ENCODE data around the gene PLOD3. TPM values are rescaled to one million over a fixed set of nuclear protein-coding genes. Genes with fewer than 3 reads are reported as not detected.

Gene PLOD3
- total RNA-seq, 6 donors from 2014 or later, result 38.2 to 104 (median 66.2) TPM

DNA sequence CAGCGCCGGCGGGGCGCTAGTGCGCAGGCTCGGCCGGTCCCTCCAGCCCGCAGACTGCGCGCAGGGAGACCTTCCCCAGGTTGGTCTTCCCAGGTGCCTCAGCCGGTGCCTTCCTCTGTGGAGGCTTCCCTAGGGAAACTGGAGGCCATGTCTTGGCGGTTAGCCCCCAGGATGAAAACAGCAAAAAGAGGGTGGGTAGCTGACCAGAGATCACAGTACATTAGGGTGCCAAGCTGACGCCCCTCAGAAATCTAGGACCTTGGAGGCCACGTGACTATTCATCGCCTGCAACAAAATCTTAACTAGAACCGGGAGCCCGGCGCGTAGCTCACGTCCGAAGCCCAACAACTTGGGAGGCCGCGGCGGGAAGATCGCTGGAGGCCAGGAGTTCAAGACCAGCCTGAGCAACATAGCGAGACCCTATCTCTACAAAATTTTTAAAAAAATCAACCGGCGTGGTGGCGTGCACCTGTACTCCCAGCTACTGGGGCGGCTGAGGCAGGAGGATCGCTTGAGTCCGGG, 27.8 kb upstream of the PLOD3 start:
- TF ChIP-seq POLR2A (IDR thresholded peaks at IDR 0.05), result peak in 1 of 4 donors; percentile 46
- no peak for TF ChIP-seq POLR2AphosphoS5 (IDR thresholded peaks at IDR 0.05)
- no peak for DNase-seq
- ATAC-seq (ENCODE audit: low FRiP score in 2 of 2), result no peak
- peak overlapping the region; percentile 91 to 98 (median 95) for H3K27ac ChIP-seq
- H3K27me3 ChIP-seq, result no peaks in the 10 kb centered on the region
- no peaks in the 10 kb centered on the region for H3K9me3 ChIP-seq
- peaks cover 0 to 32% (median 20%) of the 10 kb centered on the region in 4 donors for H3K36me3 ChIP-seq
- H3K4me1 ChIP-seq, result peaks cover 30 to 44% (median 43%) of the 10 kb centered on the region in 4 donors
- peak overlapping the region; percentile 79 to 90 (median 85) for H3K4me3 ChIP-seq
- WGBS, 2 donors, result 27 to 66% methylated on average over 21 to 25 of the region's 32 CpGs

DNA sequence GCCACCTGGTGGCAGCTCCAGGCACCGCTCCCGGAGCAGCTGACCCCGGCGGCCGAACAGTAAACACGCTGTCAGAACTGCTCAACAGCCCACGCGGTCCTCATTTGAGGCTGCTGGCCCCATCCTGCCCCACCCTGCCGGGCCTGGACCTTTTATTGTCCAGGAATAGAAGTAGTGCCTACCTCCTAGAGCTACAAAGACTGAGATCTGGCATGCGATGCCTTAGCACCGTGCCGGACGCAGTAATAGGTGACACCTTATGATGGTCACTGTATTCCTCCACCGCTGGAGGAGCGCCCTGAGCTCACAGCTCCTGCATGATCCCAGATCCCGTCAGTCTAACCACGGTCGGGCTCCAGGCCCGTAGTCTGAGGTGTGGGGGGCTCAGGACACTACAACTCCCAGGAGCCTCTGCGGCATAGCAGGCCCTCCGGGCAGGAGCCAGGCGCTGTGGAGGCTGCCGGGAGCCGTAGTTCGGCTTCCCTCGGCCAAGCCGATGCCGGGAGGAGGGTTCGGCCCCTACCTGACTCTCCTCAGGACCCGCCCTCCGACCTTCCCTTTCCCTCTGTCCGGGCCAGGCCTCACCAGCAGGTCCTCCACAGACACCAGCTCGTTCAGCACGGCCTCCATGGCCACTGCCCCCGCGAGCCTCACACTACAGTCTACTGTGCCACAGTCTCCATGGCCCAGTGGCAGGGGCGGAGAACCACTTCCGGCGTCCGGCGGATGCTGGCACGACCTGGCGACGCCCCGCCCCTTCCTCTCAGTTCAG, 27.2 kb upstream of the PLOD3 start, which contains the start of gene FIS1:
FIS1 (minus strand) TSS at position 707 of the 772 bp plus-strand sequence; CDS start at position 630, 77 bp downstream.
- ATAC-seq (ENCODE audit: low FRiP score in 2 of 2) (peak; percentile 98 to 99), DNase-seq (peak; percentile 96 to 98)
- 0% methylated on average over 21 to 31 of the region's 45 CpGs for WGBS, 2 donors
- H3K4me1 ChIP-seq, result peaks cover 32 to 48% (median 47%) of the 10 kb centered on the region in 4 donors
- TF ChIP-seq POLR2AphosphoS5 (IDR thresholded peaks at IDR 0.05), result peak; percentile 91 to 96
- TF ChIP-seq EP300 (IDR thresholded peaks at IDR 0.05), result no peak
- peak in 3 of 4 donors; percentile 72 to 90 (median 87) for TF ChIP-seq POLR2A (IDR thresholded peaks at IDR 0.05)
- TF ChIP-seq, protein P1, sequence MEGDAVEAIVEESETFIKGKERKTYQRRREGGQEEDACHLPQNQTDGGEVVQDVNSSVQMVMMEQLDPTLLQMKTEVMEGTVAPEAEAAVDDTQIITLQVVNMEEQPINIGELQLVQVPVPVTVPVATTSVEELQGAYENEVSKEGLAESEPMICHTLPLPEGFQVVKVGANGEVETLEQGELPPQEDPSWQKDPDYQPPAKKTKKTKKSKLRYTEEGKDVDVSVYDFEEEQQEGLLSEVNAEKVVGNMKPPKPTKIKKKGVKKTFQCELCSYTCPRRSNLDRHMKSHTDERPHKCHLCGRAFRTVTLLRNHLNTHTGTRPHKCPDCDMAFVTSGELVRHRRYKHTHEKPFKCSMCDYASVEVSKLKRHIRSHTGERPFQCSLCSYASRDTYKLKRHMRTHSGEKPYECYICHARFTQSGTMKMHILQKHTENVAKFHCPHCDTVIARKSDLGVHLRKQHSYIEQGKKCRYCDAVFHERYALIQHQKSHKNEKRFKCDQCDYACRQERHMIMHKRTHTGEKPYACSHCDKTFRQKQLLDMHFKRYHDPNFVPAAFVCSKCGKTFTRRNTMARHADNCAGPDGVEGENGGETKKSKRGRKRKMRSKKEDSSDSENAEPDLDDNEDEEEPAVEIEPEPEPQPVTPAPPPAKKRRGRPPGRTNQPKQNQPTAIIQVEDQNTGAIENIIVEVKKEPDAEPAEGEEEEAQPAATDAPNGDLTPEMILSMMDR (IDR thresholded peaks at IDR 0.05), result peak; percentile 92 to 96 (median 95)
- H3K9me3 ChIP-seq, result no peaks in the 10 kb centered on the region
- H3K4me3 ChIP-seq, result peak within 1 kb of the TSS; percentile 79 to 90 (median 85)
- H3K36me3 ChIP-seq, result peaks cover 3 to 36% (median 21%) of the 10 kb centered on the region in 4 donors
- H3K27me3 ChIP-seq, result no peaks in the 10 kb centered on the region
- peak within 1 kb of the TSS; percentile 91 to 98 (median 95) for H3K27ac ChIP-seq

DNA sequence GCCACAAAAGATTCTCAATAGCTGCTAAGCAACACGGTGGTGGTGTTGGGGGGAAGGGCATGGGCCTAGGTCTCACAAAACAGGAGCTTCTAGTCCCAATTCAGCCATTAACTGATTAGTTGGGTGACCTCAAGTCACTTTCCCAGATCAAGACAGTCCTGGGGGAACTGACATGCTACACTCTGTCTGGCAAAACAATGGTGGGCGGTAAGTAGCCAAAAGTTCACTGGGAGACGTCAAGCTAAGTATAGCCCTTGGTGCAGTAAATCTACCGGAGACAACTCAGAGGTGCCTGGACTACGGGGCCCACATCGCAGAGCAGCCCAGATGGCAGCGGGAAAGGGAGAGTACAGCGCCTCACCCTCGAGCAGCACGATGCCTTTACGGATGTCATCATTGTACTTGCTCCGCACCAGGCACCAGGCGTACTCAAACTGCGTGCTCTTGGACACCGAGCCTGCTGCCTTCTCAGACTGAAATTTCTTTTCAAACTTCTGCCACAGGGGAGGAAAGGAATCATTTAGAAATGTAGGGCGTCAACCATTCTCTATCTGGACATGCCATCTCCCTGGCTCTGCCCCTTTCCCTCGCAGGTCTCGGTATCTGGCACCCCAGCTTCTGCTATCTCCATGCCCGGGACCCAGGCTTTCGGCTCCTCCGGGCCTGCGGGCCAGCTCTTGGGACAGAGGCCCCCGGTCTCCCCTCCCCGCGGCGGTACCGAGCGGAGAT, 26.4 kb upstream of the PLOD3 start:
- DNase-seq (no peak), ATAC-seq (ENCODE audit: low FRiP score in 2 of 2) (peak in 1 of 2 donors; percentile 0)
- peak overlapping the region; percentile 79 to 90 (median 85) for H3K4me3 ChIP-seq
- H3K27me3 ChIP-seq, result no peaks in the 10 kb centered on the region
- H3K9me3 ChIP-seq, result no peaks in the 10 kb centered on the region
- peaks cover 38 to 54% (median 52%) of the 10 kb centered on the region in 4 donors for H3K4me1 ChIP-seq
- peak overlapping the region; percentile 91 to 98 (median 95) for H3K27ac ChIP-seq
- H3K36me3 ChIP-seq, result peaks cover 3 to 36% (median 19%) of the 10 kb centered on the region in 4 donors
- 20 to 25% methylated on average over 24 to 27 of the region's 28 CpGs for WGBS, 2 donors
- TF ChIP-seq POLR2AphosphoS5 (IDR thresholded peaks at IDR 0.05) (no peak), POLR2A (IDR thresholded peaks at IDR 0.05) (no peak), EP300 (IDR thresholded peaks at IDR 0.05) (no peak)
- TF ChIP-seq, protein P1 (IDR thresholded peaks at IDR 0.05), result no peak

DNA sequence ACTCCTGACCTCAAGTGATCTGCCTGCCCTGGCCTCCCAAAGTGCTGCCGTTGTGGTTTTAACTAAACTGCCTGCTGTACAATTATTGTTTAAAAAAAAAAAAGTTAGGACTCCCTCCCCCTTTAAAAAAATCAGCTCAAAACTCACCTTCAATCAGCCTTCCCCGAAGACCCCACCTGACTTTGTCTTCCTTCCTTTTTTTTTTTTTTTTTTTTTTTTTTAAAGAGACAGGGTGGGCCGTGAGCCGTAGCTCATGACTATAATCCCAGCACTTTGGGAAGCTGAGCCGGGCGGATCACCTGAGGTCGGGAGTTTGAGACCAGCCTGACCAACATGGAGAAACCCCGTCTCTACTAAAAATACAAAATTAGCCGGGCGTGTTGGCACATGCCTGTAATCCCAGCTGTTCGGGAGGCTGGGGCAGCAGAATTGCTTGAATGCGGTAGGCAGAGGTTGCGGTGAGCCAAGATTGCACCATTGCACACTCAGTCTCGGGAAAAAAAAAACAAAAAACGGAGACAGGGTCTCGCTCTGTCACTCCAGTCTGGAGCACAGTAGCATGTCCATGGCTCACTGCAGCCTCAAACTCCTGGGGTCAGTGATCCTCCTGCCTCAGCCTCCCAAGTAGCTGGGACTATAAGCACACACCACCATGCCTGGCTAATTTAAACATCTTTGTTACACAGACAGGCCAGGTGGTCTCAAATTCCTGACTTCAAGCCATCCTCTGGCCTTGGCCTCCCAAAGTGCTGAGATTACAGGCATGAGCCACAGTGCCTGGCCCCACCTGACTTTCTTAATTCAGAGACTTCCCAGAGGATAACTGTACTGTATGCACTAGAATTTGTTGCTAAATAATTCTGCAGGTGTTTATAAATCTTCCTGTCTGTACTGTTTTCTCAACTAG, 24.3 kb upstream of the PLOD3 start:
- no peak overlapping the region for H3K4me3 ChIP-seq
- WGBS, 2 donors, result 69 to 84% methylated on average over 16 of the region's 16 CpGs
- TF ChIP-seq POLR2A (IDR thresholded peaks at IDR 0.05) (no peak), EP300 (IDR thresholded peaks at IDR 0.05) (no peak), POLR2AphosphoS5 (IDR thresholded peaks at IDR 0.05) (no peak)
- TF ChIP-seq, protein P1 (IDR thresholded peaks at IDR 0.05), result no peak
- H3K9me3 ChIP-seq, result no peaks in the 10 kb centered on the region
- H3K27ac ChIP-seq, result peak overlapping the region in 3 of 4 donors; percentile 85 to 98 (median 94)
- DNase-seq (no peak), ATAC-seq (ENCODE audit: low FRiP score in 2 of 2) (no peak)
- H3K36me3 ChIP-seq, result peaks cover 3 to 44% (median 24%) of the 10 kb centered on the region in 4 donors
- H3K4me1 ChIP-seq, result peaks cover 49 to 72% (median 68%) of the 10 kb centered on the region in 4 donors
- H3K27me3 ChIP-seq, result no peaks in the 10 kb centered on the region
